Heart left ventricle (tissue), 13 donors: ENCODE results near the gene RHO.

Source experiments
- CTCF ChIP-seq, 12 donors: fragments of 200-600 bp; sonication (generic) in 4 of 12; IDR thresholded peaks; one replicate each; pipeline versions ENCODE4 v1.5.0 to v1.8.0; 2018 to 2022; ENCODE audit warnings: antibody characterized with exemption in 12 of 12, mild to moderate bottlenecking in 5 of 12
- POLR2A ChIP-seq, 2 donors: fragments of 450-650 bp; IDR thresholded peaks; one replicate each; pipeline ENCODE4 v1.6.1; 2017; ENCODE audit warnings: antibody characterized with exemption in 2 of 2, mild to moderate bottlenecking in 2 of 2, moderate library complexity in 2 of 2
- donor health status: ischemic (EF 13 %, LVEDD 7.1; RV severe dilation, severe dysfunction).
- donor health status: DM: no; HTN: yes; CAD: no.
- donor health status: DM: no; HTN: no; CAD: no.
- donor health status: ischemic (EF 25% LVEDD 6.9; RV normal size, moderate dysfunction).
- donor health status: ischemic (EF 25% LVEDD 5.7; RV mildly dilated, moderate dysfunction).
- donor health status: ischemic (EF 35%, LVEDD 5.7; RV mildly dilated, moderate dysfunction).
- donor health status: nonischemic (EF 11% LVEDD 7.7; RV severe dilation, severe dysfunction).
- donor health status: DM: yes; HTN: yes; CAD: no.
- donor health status: PGD.
- donor health status: ischemic (EF 29% LVEDD 5.4; RV normal size, mild dysfunction).
- donor health status: nonischemic (EF 23%, LVEDD 6.1; RV moderate dilation, normal function).

DNA sequence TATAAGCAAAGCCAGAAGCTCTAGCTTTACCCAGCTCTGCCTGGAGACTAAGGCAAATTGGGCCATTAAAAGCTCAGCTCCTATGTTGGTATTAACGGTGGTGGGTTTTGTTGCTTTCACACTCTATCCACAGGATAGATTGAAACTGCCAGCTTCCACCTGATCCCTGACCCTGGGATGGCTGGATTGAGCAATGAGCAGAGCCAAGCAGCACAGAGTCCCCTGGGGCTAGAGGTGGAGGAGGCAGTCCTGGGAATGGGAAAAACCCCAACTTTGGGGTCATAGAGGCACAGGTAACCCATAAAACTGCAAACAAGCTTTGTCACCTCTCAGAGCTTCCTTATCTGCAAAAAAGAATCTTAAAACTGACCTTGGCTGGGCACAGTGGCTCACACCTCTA lies 6.6 kb downstream of the RHO start:
- TF ChIP-seq CTCF (IDR thresholded peaks at IDR 0.05) (no peak), POLR2A (IDR thresholded peaks at IDR 0.05) (no peak)
